Hypothalamus (tissue), 51 donors: ENCODE results near the gene CHMP3.
"Not testable (repeated sequence)": the region's sequence is repeated elsewhere in the genome, so short reads cannot be mapped to it uniquely, and the experiment has no call there.

Source experiments
- DNase-seq, 51 donors: peaks; one replicate each; lab custom pipeline; 2025; lab: John Stamatoyannopoulos, UW

The CHMP3 gene

DNA sequence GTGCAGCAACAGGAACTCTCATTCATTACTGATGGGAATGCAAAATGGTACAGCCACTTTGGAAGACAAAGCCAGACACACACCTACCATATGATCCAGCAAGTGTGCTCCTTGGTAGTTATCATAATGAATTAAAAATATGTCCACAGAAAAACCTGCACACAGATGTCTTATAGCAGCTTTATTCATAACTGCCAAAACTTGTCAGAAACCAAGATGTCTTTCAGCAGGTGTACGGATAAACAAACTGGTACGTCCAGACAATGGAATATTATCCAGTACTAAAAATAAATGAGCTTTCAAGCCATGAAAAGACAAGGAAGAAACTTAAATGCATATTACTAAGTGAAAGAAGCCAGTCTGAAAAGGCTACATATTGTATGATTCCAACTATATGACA lies 50.4 kb downstream of the CHMP3 start:
- DNase-seq: no peak

DNA sequence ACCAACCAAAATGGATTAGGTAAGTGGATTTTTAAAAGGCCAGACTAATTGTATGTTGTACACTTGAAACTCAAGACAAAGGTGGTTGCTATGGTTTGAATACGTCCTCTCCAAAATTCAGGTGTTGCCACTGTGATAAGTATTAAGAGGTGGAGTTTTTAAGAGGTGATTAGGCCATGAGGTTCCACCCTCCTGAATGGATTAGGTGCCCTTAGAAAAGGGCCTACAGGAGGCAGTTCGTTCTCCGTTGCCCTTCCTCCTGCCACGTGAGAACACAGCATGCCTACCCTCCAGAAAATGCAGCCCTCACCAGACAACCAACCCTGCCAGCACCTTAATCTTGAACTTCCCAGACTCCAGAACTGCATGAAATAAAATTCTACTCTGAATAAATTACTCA lies 51.2 kb downstream of the CHMP3 start:
- DNase-seq: no peak

- DNase-seq: no peak
Observed at GRCh38 chr2:86510436-86510933, 52.8 kb downstream of the CHMP3 start.

DNA sequence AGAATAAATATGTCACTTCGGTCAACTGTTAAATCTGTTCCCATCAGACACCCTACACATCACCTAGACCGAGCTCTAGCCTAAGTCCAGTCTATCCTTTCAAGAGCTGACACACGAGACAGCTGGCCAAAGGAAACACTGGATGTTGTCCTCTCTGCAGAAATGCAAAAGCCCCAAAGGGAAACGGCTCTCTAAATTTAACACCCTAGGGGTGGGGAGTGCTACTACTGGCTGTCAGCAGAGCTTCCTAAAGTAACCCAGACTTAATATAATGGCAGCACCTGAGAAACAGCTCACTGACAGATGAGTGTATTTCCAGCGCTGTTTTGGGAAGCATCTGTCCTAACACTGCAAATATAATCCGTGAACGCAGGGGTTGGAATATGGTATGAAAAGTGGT lies 55.6 kb downstream of the CHMP3 start:
- DNase-seq: no peak

GRCh38 chr2:86500325-86501083 lies 62.7 kb downstream of the CHMP3 start:
- DNase-seq: no peak

DNA sequence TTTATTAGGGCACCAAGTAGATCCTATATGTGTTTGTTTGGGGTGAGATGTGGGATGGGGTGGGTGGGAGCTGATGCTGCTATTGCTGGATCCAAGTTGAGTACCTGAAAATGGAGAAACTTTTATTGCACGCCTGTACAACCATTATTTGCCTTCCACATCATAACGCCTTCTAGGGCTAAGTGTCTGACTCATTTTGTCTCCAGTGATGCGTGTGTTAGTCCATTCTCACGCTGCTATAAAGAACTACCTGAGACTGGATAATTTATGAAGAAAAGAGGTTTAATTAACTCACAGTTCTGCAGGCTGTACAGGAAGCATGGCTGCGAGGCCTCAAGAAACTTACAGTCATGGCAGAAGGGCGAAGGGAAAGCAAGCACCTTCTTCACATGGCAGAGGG lies 63.9 kb downstream of the CHMP3 start:
- DNase-seq: no peak

GRCh38 chr2:86498468-86499260 lies 64.6 kb downstream of the CHMP3 start:
- no peak for DNase-seq

GRCh38 chr2:86496391-86496790 lies 66.9 kb downstream of the CHMP3 start:
- not testable (repeated sequence) for DNase-seq

DNA sequence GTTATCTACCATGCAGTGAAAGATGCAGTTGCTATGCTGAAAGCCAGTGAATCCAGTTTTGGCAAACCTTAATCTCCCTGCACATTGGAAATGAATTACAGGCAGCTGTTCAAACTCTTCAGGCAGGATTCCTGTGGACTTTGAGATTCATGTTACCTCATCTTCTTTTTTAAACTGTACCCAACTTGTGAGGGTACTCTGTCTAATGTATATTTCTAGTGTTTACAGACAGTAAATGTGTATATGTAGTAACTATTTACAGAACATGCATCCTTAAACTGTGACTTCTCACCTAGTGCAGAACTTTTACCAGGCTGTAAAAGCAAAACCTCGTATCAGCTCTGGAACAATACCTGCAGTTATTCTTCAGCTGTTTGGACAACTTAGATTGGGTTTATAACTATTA lies 71.2 kb downstream of the CHMP3 start:
- peak in 1 of 51 donors; percentile 37 for DNase-seq

- no peak for DNase-seq
Observed at GRCh38 chr2:86491088-86491487, 72.2 kb downstream of the CHMP3 start.

- DNase-seq: no peak
Observed at GRCh38 chr2:86490245-86490644, 73.0 kb downstream of the CHMP3 start.

DNA sequence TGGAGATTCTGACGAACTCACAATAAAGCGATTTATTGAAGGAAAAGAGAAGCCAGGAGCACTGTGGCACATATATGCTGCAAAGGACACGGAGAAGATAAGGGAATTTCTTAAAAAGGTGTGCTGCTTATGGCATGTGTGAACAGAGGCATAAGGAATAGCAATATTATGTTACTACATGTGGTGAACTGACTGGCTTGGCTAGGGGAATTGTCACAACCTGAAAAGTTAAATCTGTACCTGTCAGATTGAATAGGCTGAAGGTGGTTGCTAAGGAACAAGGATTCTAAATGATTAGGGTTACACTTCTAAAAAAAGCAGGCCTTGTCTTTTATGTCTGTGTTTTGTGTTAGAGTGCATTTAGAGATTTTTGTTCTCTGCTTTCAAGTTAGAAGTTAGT lies 73.7 kb downstream of the CHMP3 start:
- no peak for DNase-seq

DNA sequence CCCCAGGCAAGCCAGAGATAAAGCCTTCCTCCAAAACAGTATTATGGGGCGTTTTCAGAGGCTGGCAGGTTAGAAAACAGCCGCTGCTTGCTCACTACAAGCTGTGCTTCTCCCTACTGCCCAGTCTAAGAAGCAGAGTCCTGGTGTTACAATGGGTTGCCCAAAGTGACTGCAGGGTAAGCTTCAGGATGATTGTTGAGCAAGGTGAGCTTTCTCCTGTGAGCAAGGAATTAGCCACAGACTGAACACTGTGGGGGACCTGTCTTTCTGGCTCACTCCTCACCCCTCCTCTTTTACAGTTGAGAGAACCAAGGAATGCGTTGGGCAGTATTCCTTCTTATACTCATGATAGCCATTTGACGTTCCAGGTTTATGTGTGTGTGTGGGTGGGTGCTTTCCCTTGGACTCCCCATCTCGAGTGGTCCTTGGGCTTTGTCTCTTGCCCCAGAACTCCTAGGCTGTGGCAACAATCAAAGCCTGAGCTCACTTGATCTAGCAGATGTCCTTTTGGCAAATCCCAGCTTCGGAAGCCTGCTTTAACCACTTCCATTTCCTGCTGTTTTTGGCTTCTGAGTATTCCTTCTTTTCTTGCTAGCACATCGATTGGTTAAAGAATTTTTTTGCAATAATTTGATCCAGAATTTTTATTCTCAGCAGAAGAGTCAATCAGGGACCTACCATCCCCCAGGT lies 74.5 kb downstream of the CHMP3 start:
- no peak for DNase-seq

GRCh38 chr2:86487062-86487461 lies 76.2 kb downstream of the CHMP3 start:
- DNase-seq: no peak

- DNase-seq: no peak
Observed at GRCh38 chr2:86485802-86486201, 77.4 kb downstream of the CHMP3 start.

GRCh38 chr2:86485103-86485502 lies 78.1 kb downstream of the CHMP3 start:
- no peak for DNase-seq

GRCh38 chr2:86484385-86484784 lies 78.9 kb downstream of the CHMP3 start:
- DNase-seq: peak in 1 of 51 donors; percentile 13

DNA sequence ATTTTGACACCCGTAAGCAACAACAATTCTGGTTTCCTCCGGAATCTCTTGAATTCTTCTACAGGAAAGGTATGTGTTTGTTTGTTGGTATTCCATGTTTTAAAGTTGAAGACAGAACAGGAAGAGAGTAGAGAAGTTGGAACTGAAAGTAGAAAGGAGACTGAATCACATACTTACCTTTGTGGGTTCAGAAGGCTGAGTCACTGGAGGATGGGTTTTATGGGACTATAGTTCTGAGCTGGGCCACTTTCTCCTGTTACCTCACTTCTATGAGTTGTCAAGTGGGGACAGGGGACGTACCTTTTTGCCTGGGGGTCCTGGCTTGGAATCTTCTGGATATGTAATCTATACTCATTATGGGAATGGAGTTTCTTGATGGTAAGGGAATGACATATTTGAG lies 81.2 kb downstream of the CHMP3 start:
- no peak for DNase-seq

DNA sequence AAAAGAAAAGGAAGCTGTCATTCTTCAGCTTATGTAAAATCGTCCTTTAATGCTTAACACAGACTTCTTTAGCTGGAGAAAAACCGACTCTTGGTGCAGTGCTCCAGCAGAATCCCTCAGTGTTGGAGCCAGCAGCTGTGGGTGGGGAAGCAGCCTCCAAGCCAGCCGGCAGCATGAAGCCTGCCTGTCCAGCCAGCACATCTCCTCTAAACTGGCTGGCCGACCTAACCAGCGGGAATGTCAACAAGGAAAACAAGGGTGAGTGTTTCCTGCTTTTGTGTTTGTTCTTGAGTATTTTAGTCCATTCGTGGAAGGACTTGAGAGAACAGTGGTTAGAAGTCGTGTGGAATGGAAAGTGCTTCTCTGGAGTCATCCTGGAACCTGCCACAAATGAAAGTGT lies 83.1 kb downstream of the CHMP3 start:
- DNase-seq: peak in 23 of 51 donors; percentile 8 to 66 (median 32)

- DNase-seq: no peak
Observed at GRCh38 chr2:86477349-86477748, 85.9 kb downstream of the CHMP3 start.

GRCh38 chr2:86476918-86477317 lies 86.3 kb downstream of the CHMP3 start:
- DNase-seq: no peak
